Adipocyte (in vitro differentiated cells): Measurements from ENCODE around the gene WWC2.

Experiments used
- DNase-seq: peaks from one replicate; pipeline ENCODE4 v3.0.0-alpha.2; 2015; ENCODE audit warnings: low read depth
- H3K27me3 ChIP-seq: replicated peaks from 2 replicates; pipeline ENCODE4 v1.7.0; 2013; ENCODE audit warnings: mild to moderate bottlenecking, low read length, moderate library complexity; ENCODE audit not compliant: control insufficient read depth, insufficient read depth
- H3K36me3 ChIP-seq: 2 replicates; pipeline ENCODE4 v1.7.0; 2013; ENCODE audit warnings: low read length, mild to moderate bottlenecking, moderate library complexity; ENCODE audit not compliant: control insufficient read depth, insufficient read depth, severe bottlenecking
- H3K4me1 ChIP-seq: 2 replicates; pipeline ENCODE4 v1.7.0; 2013; ENCODE audit warnings: mild to moderate bottlenecking, low read length, moderate library complexity; ENCODE audit not compliant: control insufficient read depth, insufficient read depth
- H3K4me3 ChIP-seq: 2 replicates; pipeline ENCODE4 v1.7.0; 2013; ENCODE audit warnings: mild to moderate bottlenecking, low read length, moderate library complexity
- H3K9ac ChIP-seq: 2 replicates; pipeline ENCODE4 v1.7.0; 2013; ENCODE audit warnings: mild to moderate bottlenecking, low read length, moderate library complexity
- H3K9me3 ChIP-seq: 2 replicates; pipeline ENCODE4 v1.7.0; 2013; ENCODE audit warnings: mild to moderate bottlenecking, low read length, moderate library complexity; ENCODE audit not compliant: control insufficient read depth

The WWC2 gene

GRCh38 chr4:183177001-183177400, 77.9 kb downstream of the WWC2 start:
- Histone ChIP-seq H3K4me3 (no peak overlapping the region), H3K36me3 (no peaks in the 10 kb centered on the region), H3K27me3 (no peaks in the 10 kb centered on the region), H3K9me3 (no peaks in the 10 kb centered on the region), H3K4me1 (peaks cover 20% of the 10 kb centered on the region), H3K9ac (no peak overlapping the region)
- DNase-seq = no peak

DNA sequence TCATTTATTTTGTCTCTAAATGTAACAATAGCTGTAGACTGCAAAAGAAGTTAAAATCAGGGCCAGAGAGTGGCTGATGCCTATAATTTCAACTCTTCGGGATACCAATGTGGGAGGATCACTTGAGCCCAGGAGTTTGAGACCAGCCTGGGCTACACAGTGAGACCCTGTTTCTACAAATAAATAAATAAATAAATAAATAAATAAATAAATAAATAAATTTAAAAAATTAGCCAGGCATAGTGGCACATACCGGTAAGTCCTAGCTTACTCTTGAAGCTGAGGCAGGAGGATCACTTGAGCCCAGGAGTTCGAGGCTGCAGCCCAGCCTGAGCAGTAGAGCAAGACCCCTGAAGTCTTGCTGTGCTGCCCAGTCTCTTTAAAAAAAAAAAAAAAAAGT, 79.1 kb downstream of the WWC2 start:
- peaks cover 17% of the 10 kb centered on the region for H3K4me1 ChIP-seq
- H3K9ac ChIP-seq = no peak overlapping the region
- H3K4me3 ChIP-seq = no peak overlapping the region
- H3K9me3 ChIP-seq = no peaks in the 10 kb centered on the region
- no peaks in the 10 kb centered on the region for H3K27me3 ChIP-seq
- H3K36me3 ChIP-seq = no peaks in the 10 kb centered on the region
- no peak for DNase-seq

GRCh38 chr4:183180096-183180495, 81.0 kb downstream of the WWC2 start:
- Histone ChIP-seq H3K4me1 (peaks cover 9% of the 10 kb centered on the region), H3K4me3 (no peak overlapping the region), H3K36me3 (no peaks in the 10 kb centered on the region), H3K9ac (no peak overlapping the region), H3K9me3 (no peaks in the 10 kb centered on the region), H3K27me3 (no peaks in the 10 kb centered on the region)
- no peak for DNase-seq

DNA sequence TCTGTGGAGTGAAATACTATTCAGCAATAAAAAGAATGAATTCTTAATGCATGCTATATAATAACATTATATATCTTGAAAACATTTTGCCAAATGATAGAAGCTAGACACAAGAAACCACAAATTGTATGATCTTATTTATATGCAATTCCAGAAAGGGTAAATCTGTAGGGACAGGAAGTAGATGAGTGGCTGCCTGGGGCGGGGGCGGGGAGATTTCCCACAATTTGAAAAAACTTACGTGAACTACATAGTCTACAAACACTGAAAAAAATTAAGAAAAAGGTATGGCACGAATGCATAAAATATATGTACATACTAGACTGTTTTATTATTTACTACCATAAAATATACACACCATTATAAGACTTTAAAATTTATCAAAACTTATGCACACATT, 81.6 kb downstream of the WWC2 start:
- no peak for DNase-seq
- Histone ChIP-seq H3K9me3 (no peaks in the 10 kb centered on the region), H3K36me3 (no peaks in the 10 kb centered on the region), H3K27me3 (no peaks in the 10 kb centered on the region), H3K4me1 (peaks cover 9% of the 10 kb centered on the region), H3K4me3 (no peak overlapping the region), H3K9ac (no peak overlapping the region)

DNA sequence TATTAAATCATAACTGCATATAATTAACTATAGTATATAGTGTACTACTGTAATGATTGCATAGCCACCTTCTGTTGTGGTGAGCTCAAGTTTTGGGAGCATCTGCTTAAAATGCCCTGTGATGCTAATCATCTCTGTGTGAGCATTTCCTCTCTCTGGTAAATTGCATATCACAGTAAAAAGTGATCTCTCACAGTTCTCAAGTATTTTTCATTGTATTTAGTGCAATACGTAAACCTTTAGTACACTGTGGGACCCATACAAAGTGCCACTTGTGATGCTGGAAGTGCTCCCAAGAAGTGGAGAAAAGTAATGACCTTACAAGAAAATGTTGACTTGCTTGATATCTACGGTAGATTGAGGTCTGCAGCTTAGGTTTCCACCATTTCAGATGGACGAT, 82.0 kb downstream of the WWC2 start:
- Histone ChIP-seq H3K4me3 (no peak overlapping the region), H3K9ac (no peak overlapping the region), H3K4me1 (peaks cover 6% of the 10 kb centered on the region), H3K27me3 (no peaks in the 10 kb centered on the region), H3K9me3 (no peaks in the 10 kb centered on the region), H3K36me3 (no peaks in the 10 kb centered on the region)
- DNase-seq = no peak

- Histone ChIP-seq H3K36me3 (no peaks in the 10 kb centered on the region), H3K9ac (no peak overlapping the region), H3K27me3 (no peaks in the 10 kb centered on the region), H3K4me1 (peaks cover 5% of the 10 kb centered on the region), H3K9me3 (no peaks in the 10 kb centered on the region), H3K4me3 (no peak overlapping the region)
- DNase-seq = peak; percentile 88
These were observed 84.0 kb downstream of the WWC2 start for GRCh38 chr4:183182873-183183725.

DNA sequence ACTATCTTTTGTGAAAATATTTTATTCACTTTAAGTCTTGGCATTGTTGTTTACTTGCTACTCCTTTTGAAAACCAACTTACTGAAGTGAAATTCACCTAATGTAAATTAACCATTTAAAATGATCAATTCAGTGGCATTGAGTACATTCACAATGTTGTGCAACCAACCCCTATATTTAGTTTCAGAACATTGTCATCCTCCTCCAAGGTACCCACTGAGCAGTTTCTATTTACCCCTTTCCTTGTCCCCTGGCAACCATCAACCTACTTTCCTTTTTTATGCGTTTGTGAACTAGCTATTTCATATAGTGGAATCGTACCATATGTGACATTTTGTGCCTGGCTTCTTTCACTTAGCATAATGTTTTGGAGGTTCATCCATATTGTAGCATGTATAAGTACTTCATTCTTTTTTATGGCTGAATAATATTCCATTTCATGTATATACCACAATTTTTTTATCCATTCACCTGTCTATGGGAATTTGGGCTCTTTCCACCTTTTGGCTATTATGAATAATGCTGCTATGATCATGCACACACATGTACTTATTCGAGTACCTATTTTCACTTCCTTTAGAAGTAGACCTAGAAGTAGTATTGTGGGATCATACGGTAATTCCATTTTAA, 85.0 kb downstream of the WWC2 start:
- no peak for DNase-seq
- no peaks in the 10 kb centered on the region for H3K36me3 ChIP-seq
- no peak overlapping the region for H3K4me3 ChIP-seq
- H3K9me3 ChIP-seq = no peaks in the 10 kb centered on the region
- H3K4me1 ChIP-seq = peaks cover 5% of the 10 kb centered on the region
- H3K9ac ChIP-seq = no peak overlapping the region
- no peaks in the 10 kb centered on the region for H3K27me3 ChIP-seq

- Histone ChIP-seq H3K4me1 (peaks cover 5% of the 10 kb centered on the region), H3K27me3 (no peaks in the 10 kb centered on the region), H3K4me3 (no peak overlapping the region), H3K9me3 (no peaks in the 10 kb centered on the region), H3K36me3 (no peaks in the 10 kb centered on the region), H3K9ac (no peak overlapping the region)
- DNase-seq = no peak
These were observed 86.0 kb downstream of the WWC2 start for GRCh38 chr4:183185018-183185417.

DNA sequence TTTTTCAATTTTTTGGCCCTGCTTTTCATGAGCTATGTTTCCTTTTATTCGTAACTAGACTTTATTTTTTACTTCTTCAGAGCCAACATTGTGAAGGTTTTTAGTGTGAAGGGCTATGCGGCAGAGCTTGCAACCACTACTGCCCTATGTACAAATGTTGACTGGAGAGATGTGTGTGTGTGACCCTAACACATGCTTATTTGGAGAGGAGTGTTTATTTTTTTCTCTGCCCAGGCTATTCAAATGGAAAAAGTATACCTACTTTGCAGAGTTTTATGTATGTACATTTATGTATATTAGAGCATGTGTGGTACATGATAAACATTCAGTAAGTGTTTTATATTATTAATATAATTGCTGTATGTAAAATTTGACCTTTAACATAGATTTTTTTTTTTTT, 86.5 kb downstream of the WWC2 start:
- DNase-seq = no peak
- Histone ChIP-seq H3K4me1 (peaks cover 5% of the 10 kb centered on the region), H3K27me3 (no peaks in the 10 kb centered on the region), H3K4me3 (no peak overlapping the region), H3K9me3 (no peaks in the 10 kb centered on the region), H3K36me3 (no peaks in the 10 kb centered on the region), H3K9ac (no peak overlapping the region)

DNA sequence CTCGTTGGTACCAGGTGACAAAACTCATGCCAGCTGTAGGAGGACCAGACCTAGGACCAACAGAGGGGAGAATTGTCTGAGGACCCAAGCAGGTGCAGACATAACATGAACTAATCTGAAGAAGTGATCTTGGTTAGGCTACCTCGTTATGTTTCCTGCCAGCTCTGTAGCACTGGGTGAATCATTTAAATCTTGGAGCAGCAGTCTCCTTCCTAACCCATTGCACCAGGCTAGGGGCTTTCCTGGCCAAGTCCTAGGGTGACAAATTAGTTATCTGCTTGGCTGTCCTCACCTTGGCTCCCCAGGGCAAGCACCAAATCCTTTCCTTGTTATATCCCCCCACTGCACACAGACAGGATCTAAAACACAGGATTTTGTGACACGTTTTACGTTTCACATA, 87.8 kb downstream of the WWC2 start:
- Histone ChIP-seq H3K36me3 (no peaks in the 10 kb centered on the region), H3K27me3 (no peaks in the 10 kb centered on the region), H3K9ac (no peak overlapping the region), H3K4me1 (peaks cover 5% of the 10 kb centered on the region), H3K9me3 (no peaks in the 10 kb centered on the region), H3K4me3 (no peak overlapping the region)
- DNase-seq = no peak

GRCh38 chr4:183190900-183191527, 92.0 kb downstream of the WWC2 start:
- H3K36me3 ChIP-seq = peaks cover 4% of the 10 kb centered on the region

More at GRCh38 chr4:183190900-183191527, 92.0 kb downstream of the WWC2 start:
- H3K4me1 ChIP-seq = no peaks in the 10 kb centered on the region
- H3K27me3 ChIP-seq = no peaks in the 10 kb centered on the region
- no peak overlapping the region for H3K9ac ChIP-seq
- H3K4me3 ChIP-seq = no peak overlapping the region
- DNase-seq = peak; percentile 37
- no peaks in the 10 kb centered on the region for H3K9me3 ChIP-seq
